ENCODE data around the gene SMC1B. TPM values are rescaled to one million over a fixed set of nuclear protein-coding genes. Genes with fewer than 3 reads are reported as not detected.
"Not testable (repeated sequence)": the region's sequence is repeated elsewhere in the genome, so short reads cannot be mapped to it uniquely, and the experiment has no call there.

SMC1B gene
- total RNA-seq, 1 experiment from 2014 or later: 0.31 TPM

- H3K9me3 ChIP-seq (ENCODE audit: insufficient read depth, low read depth): no peaks in the 10 kb centered on the region
- ChIA-PET POLR2A (ENCODE audit: unreplicated experiment) (no interaction called here), CTCF (no interaction called here)
- TF ChIP-seq EZH2 (IDR thresholded peaks at IDR 0.05; ENCODE audit: low read depth) (no peak), CTCF (conservative IDR thresholded peaks at IDR 0.05) (no peak)
- no peak overlapping the region for H3K4me3 ChIP-seq
- intact Hi-C loops (cut with micrococcal nuclease; ENCODE audit: unreplicated experiment): loop anchor here (10.0 kb wide), 1 partner anchor 191 kb away; no protein-coding TSS in a partner anchor
- H3K4me1 ChIP-seq (replicated peaks; ENCODE audit: insufficient read depth): peaks cover 47% of the 10 kb centered on the region
- peak overlapping the region; percentile 36 for H3K27ac ChIP-seq
- no peaks in the 10 kb centered on the region for H3K9me2 ChIP-seq (ENCODE audit: insufficient read depth)
- H3K36me3 ChIP-seq (ENCODE audit: low read depth): no peaks in the 10 kb centered on the region
- BruUV-seq (replicated peaks): no TSS peak
- H2AFZ ChIP-seq: peak overlapping the region; percentile 50
- H3K79me2 ChIP-seq (ENCODE audit: low read depth): no peaks in the 10 kb centered on the region
- DNase-seq: peak in 1 of 2 experiments; percentile 56
- peak overlapping the region; percentile 47 for H3K4me2 ChIP-seq
- no peaks in the 10 kb centered on the region for H4K20me1 ChIP-seq (ENCODE audit: insufficient read depth)
- H3F3A ChIP-seq (ENCODE audit: insufficient read depth, low read depth): peaks cover 20% of the 10 kb centered on the region
- H3K27me3 ChIP-seq (ENCODE audit: insufficient read depth, low read depth): no peaks in the 10 kb centered on the region
Observed at GRCh38 chr22:45444168-45444567, 30.8 kb upstream of the SMC1B start.

GRCh38 chr22:45442116-45442515, 28.7 kb upstream of the SMC1B start:
- POLR2A ChIA-PET (ENCODE audit: unreplicated experiment): no interaction called here
- no TSS peak for BruUV-seq (replicated peaks)
- no peak for TF ChIP-seq EZH2 (IDR thresholded peaks at IDR 0.05; ENCODE audit: low read depth)
- no peak for TF ChIP-seq CTCF (conservative IDR thresholded peaks at IDR 0.05)
- peaks cover 47% of the 10 kb centered on the region for H3K4me1 ChIP-seq (replicated peaks; ENCODE audit: insufficient read depth)
- peaks cover 25% of the 10 kb centered on the region for H3F3A ChIP-seq (ENCODE audit: insufficient read depth, low read depth)
- H2AFZ ChIP-seq: no peak overlapping the region
- DNase-seq: no peak
- H4K20me1 ChIP-seq (ENCODE audit: insufficient read depth): no peaks in the 10 kb centered on the region
- H3K4me3 ChIP-seq: no peak overlapping the region
- intact Hi-C loops (cut with micrococcal nuclease; ENCODE audit: unreplicated experiment): loop anchor here (10.0 kb wide), 1 partner anchor 193 kb away; no protein-coding TSS in a partner anchor
- CTCF ChIA-PET: interaction anchor here (0.6 to 1.0 kb wide), 3 partner anchors 112 to 644 kb away, joined by 4 to 12 read pairs (median 6); no protein-coding TSS in a partner anchor
- H3K27ac ChIP-seq: no peak overlapping the region
- H3K9me2 ChIP-seq (ENCODE audit: insufficient read depth): no peaks in the 10 kb centered on the region
- no peaks in the 10 kb centered on the region for H3K36me3 ChIP-seq (ENCODE audit: low read depth)
- H3K4me2 ChIP-seq: no peak overlapping the region
- H3K27me3 ChIP-seq (ENCODE audit: insufficient read depth, low read depth): no peaks in the 10 kb centered on the region
- H3K79me2 ChIP-seq (ENCODE audit: low read depth): no peaks in the 10 kb centered on the region
- no peaks in the 10 kb centered on the region for H3K9me3 ChIP-seq (ENCODE audit: insufficient read depth, low read depth)

- peak overlapping the region; percentile 21; the same call in 1 of the 2 replicates for H3K4me3 ChIP-seq
- DNase-seq: peak; percentile 77 to 81
- intact Hi-C loops (cut with micrococcal nuclease; ENCODE audit: unreplicated experiment): loop anchor here (1.0 to 10.0 kb wide), 4 partner anchors 75 to 194 kb away; no protein-coding TSS in a partner anchor
- POLR2A ChIA-PET (ENCODE audit: unreplicated experiment): interaction anchor here (0.6 to 0.7 kb wide), 2 partner anchors 186 to 229 kb away, joined by 3 to 4 read pairs; no protein-coding TSS in a partner anchor
- peak overlapping the region; percentile 17; the same call in 1 of the 2 replicates for H3K27ac ChIP-seq
- H3K36me3 ChIP-seq (ENCODE audit: low read depth): no peaks in the 10 kb centered on the region
- H3K4me2 ChIP-seq: peak overlapping the region; percentile 67
- no peaks in the 10 kb centered on the region for H4K20me1 ChIP-seq (ENCODE audit: insufficient read depth)
- H3K27me3 ChIP-seq (ENCODE audit: insufficient read depth, low read depth): no peaks in the 10 kb centered on the region
- peaks cover 48% of the 10 kb centered on the region for H3K4me1 ChIP-seq (replicated peaks; ENCODE audit: insufficient read depth)
- TF ChIP-seq EZH2 (IDR thresholded peaks at IDR 0.05; ENCODE audit: low read depth) (no peak), CTCF (conservative IDR thresholded peaks at IDR 0.05) (peak; percentile 80)
- H2AFZ ChIP-seq: peak overlapping the region; percentile 40; the same call in 1 of the 2 replicates
- H3K9me2 ChIP-seq (ENCODE audit: insufficient read depth): no peaks in the 10 kb centered on the region
- peaks cover 25% of the 10 kb centered on the region for H3F3A ChIP-seq (ENCODE audit: insufficient read depth, low read depth)
- no TSS peak for BruUV-seq (replicated peaks)
- no peaks in the 10 kb centered on the region for H3K79me2 ChIP-seq (ENCODE audit: low read depth)
- CTCF ChIA-PET: interaction anchor here (0.7 to 1.0 kb wide), 2 partner anchors 22 to 113 kb away, joined by 3 to 6 read pairs; no protein-coding TSS in a partner anchor
- H3K9me3 ChIP-seq (ENCODE audit: insufficient read depth, low read depth): no peaks in the 10 kb centered on the region
Observed at GRCh38 chr22:45441138-45441537, 27.7 kb upstream of the SMC1B start.

- peak overlapping the region; percentile 17; the same call in 1 of the 2 replicates for H3K27ac ChIP-seq
- H2AFZ ChIP-seq: peak overlapping the region; percentile 40; the same call in 1 of the 2 replicates
- DNase-seq: not testable (repeated sequence)
Observed at GRCh38 chr22:45440688-45441087, 27.3 kb upstream of the SMC1B start.

More at GRCh38 chr22:45440688-45441087, 27.3 kb upstream of the SMC1B start:
- H3K4me1 ChIP-seq (replicated peaks; ENCODE audit: insufficient read depth): peaks cover 52% of the 10 kb centered on the region
- H3K9me2 ChIP-seq (ENCODE audit: insufficient read depth); H3K36me3 ChIP-seq (ENCODE audit: low read depth); H3K79me2 ChIP-seq (ENCODE audit: low read depth); CTCF ChIA-PET; H3K27me3 ChIP-seq (ENCODE audit: insufficient read depth, low read depth); H3K9me3 ChIP-seq (ENCODE audit: insufficient read depth, low read depth); BruUV-seq (replicated peaks); H4K20me1 ChIP-seq (ENCODE audit: insufficient read depth): not testable (repeated sequence)
- peak overlapping the region; percentile 21; the same call in 1 of the 2 replicates for H3K4me3 ChIP-seq
- intact Hi-C loops (cut with micrococcal nuclease; ENCODE audit: unreplicated experiment): loop anchor here (1.0 to 10.0 kb wide), 4 partner anchors 76 to 194 kb away; no protein-coding TSS in a partner anchor
- POLR2A ChIA-PET (ENCODE audit: unreplicated experiment): interaction anchor here (0.7 kb wide), 1 partner anchor 228 kb away, joined by 3 read pairs; no protein-coding TSS in a partner anchor
- peaks cover 25% of the 10 kb centered on the region for H3F3A ChIP-seq (ENCODE audit: insufficient read depth, low read depth)
- peak overlapping the region; percentile 67 for H3K4me2 ChIP-seq
